HepG2 (cell line): ENCODE data around the gene CCM2L. TPM values are rescaled to one million over a fixed set of nuclear protein-coding genes. Genes with fewer than 3 reads are reported as not detected.

Experiments used
- ATRX ChIP-seq: sonication (generic); formaldehyde crosslinking; IDR thresholded peaks from 2 replicates; pipeline ENCODE4 v1.4.0; 2020; ENCODE audit warnings: missing genetic modification reagents, borderline replicate concordance
- CHCHD3 ChIP-seq: sonication (generic); formaldehyde crosslinking; IDR thresholded peaks from 2 replicates; pipeline ENCODE4 v1.8.0; 2022; ENCODE audit warnings: mild to moderate bottlenecking, missing genetic modification reagents, moderate library complexity
- DMTF1 ChIP-seq: sonication (generic); formaldehyde crosslinking; IDR thresholded peaks from 2 replicates; pipeline ENCODE4 v1.4.0; 2020; ENCODE audit warnings: mild to moderate bottlenecking, missing genetic modification reagents
- HOXA5 ChIP-seq: sonication (generic); formaldehyde crosslinking; IDR thresholded peaks from 2 replicates; pipeline ENCODE4 v1.4.0; 2020; ENCODE audit warnings: missing genetic modification reagents
- KLF15 ChIP-seq: sonication (generic); formaldehyde crosslinking; IDR thresholded peaks from 2 replicates; pipeline ENCODE4 v1.8.1; 2023; ENCODE audit warnings: borderline replicate concordance, mild to moderate bottlenecking, inconsistent platforms, missing genetic modification reagents, mixed read lengths
- POGK ChIP-seq: sonication (generic); formaldehyde crosslinking; conservative IDR thresholded peaks from 2 replicates; pipeline ENCODE4 v1.8.0; 2022; ENCODE audit warnings: mild to moderate bottlenecking, moderate library complexity, missing genetic modification reagents
- SNAPC5 ChIP-seq: sonication (generic); formaldehyde crosslinking; IDR thresholded peaks from 2 replicates; pipeline ENCODE4 v1.8.1; 2023; ENCODE audit warnings: mild to moderate bottlenecking, missing genetic modification reagents, borderline replicate concordance
- TEF ChIP-seq: sonication (generic); formaldehyde crosslinking; IDR thresholded peaks from 2 replicates; pipeline ENCODE4 v1.5.0; 2020; ENCODE audit warnings: missing genetic modification reagents
- TOE1 ChIP-seq: sonication (generic); formaldehyde crosslinking; IDR thresholded peaks from 2 replicates; pipeline ENCODE4 v1.4.0; 2020; ENCODE audit warnings: mild to moderate bottlenecking, missing genetic modification reagents
- ZBTB7B ChIP-seq: sonication (generic); formaldehyde crosslinking; IDR thresholded peaks from 2 replicates; pipeline ENCODE4 v1.4.0; 2020; ENCODE audit warnings: missing genetic modification reagents
- ZNF318 ChIP-seq: sonication (generic); formaldehyde crosslinking; IDR thresholded peaks from 2 replicates; pipeline ENCODE4 v1.4.0; 2020; ENCODE audit warnings: mild to moderate bottlenecking, missing genetic modification reagents
- ZNF569 ChIP-seq: sonication (generic); formaldehyde crosslinking; IDR thresholded peaks from 2 replicates; pipeline ENCODE4 v1.5.0; 2020; ENCODE audit warnings: mild to moderate bottlenecking, missing genetic modification reagents, moderate library complexity, borderline replicate concordance
- ZNF749 ChIP-seq: sonication (generic); formaldehyde crosslinking; IDR thresholded peaks from 2 replicates; pipeline ENCODE4 v1.8.0; 2022; ENCODE audit warnings: mild to moderate bottlenecking, missing genetic modification reagents, moderate library complexity, borderline replicate concordance
- ZNF816 ChIP-seq: sonication (generic); formaldehyde crosslinking; IDR thresholded peaks from 2 replicates; pipeline ENCODE4 v1.8.0; 2022; ENCODE audit warnings: missing genetic modification reagents, mild to moderate bottlenecking, borderline replicate concordance
- ZSCAN21 ChIP-seq: sonication (generic); formaldehyde crosslinking; IDR thresholded peaks from 2 replicates; pipeline ENCODE4 v1.8.0; 2022; ENCODE audit warnings: mild to moderate bottlenecking, missing genetic modification reagents, moderate library complexity, borderline replicate concordance
- polyA plus RNA-seq, 8 experiments: library from polyadenylated mRNA; depleted of rRNA in 3 of 8; stranded (reverse) in 7 of 8; unstranded in 1 of 8; fragments of >200 nt; fragmentation: Illumina TruSeq in 4 of 8; extraction: Trizol in 4 of 8; gene quantifications; 2 replicates each; pipeline versions ENCODE4 v1.2.1 to v1.2.3, GENCODE V29; 2011 to 2016; ENCODE audit warnings: low read depth in 4 of 8, missing spikeins in 1 of 8, mixed read lengths in 1 of 8; ENCODE audit not compliant: insufficient read depth in 1 of 8
- total RNA-seq, 5 experiments: library from RNA; depleted of rRNA; stranded (reverse); fragments of >200 nt; fragmentation: Illumina TruSeq; extraction: Trizol; gene quantifications; 2 replicates each; pipeline ENCODE4 v1.2.3, GENCODE V29; 2016; ENCODE audit warnings: low read depth in 1 of 5

CCM2L gene
- total and polyA plus RNA-seq, 2 of the 13 experiments (the other 11 are each of a cell fraction or from before 2014, with no cell fraction given): 0.15 TPM; not detected in 1

- TF ChIP-seq ZNF318 (CRISPR knock-in tag): no peak
- peak; percentile 44; the same call in 1 of the 2 replicates for TF ChIP-seq ZBTB7B (CRISPR knock-in tag)
- no peak for TF ChIP-seq ZSCAN21 (CRISPR knock-in tag)
- TF ChIP-seq TOE1: no peak
- TF ChIP-seq DMTF1 (CRISPR knock-in tag): no peak
- no peak for TF ChIP-seq TEF (CRISPR knock-in tag)
- no peak for TF ChIP-seq ZNF816 (CRISPR knock-in tag)
- no peak for TF ChIP-seq ZNF569 (CRISPR knock-in tag)
- TF ChIP-seq POGK: peak; percentile 54; the same call in 1 of the 2 replicates
- TF ChIP-seq CHCHD3 (CRISPR knock-in tag): no peak
- TF ChIP-seq HOXA5 (CRISPR knock-in tag): no peak
- TF ChIP-seq ZNF749 (CRISPR knock-in tag): no peak
- TF ChIP-seq KLF15 (CRISPR knock-in tag): no peak
- no peak for TF ChIP-seq ATRX (CRISPR knock-in tag)
- TF ChIP-seq SNAPC5 (CRISPR knock-in tag): no peak
Measured at GRCh38 chr20:32079655-32080109, 69.4 kb downstream of the CCM2L start (continued).
